ENCODE measurements around the gene ZNF133. TPM values are rescaled to one million over a fixed set of nuclear protein-coding genes. Genes with fewer than 3 reads are reported as not detected.

The ZNF133 gene
- polyA plus RNA-seq, 1 donor from 2014 or later, result 71.2 TPM

DNA sequence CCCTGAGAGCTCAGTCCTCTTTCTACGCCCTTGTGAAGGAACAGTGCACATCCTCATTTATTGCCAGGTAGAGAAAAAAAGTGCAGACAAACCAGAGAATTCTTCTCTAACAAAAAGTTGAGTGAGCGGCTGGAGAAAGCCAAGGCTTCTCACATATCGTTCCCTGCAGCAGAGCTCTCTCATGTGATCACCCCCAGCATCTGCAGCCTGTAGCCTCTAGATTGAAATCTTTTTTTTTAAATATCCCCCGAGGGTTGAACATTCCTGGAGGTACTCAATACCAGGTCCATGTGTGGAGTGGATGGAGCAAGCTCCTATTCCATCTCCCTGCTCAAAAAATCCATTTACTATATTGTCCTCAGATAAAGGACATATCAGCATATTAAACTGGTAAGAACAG, 22.9 kb upstream of the ZNF133 start (continued):
- TF ChIP-seq, protein P1, sequence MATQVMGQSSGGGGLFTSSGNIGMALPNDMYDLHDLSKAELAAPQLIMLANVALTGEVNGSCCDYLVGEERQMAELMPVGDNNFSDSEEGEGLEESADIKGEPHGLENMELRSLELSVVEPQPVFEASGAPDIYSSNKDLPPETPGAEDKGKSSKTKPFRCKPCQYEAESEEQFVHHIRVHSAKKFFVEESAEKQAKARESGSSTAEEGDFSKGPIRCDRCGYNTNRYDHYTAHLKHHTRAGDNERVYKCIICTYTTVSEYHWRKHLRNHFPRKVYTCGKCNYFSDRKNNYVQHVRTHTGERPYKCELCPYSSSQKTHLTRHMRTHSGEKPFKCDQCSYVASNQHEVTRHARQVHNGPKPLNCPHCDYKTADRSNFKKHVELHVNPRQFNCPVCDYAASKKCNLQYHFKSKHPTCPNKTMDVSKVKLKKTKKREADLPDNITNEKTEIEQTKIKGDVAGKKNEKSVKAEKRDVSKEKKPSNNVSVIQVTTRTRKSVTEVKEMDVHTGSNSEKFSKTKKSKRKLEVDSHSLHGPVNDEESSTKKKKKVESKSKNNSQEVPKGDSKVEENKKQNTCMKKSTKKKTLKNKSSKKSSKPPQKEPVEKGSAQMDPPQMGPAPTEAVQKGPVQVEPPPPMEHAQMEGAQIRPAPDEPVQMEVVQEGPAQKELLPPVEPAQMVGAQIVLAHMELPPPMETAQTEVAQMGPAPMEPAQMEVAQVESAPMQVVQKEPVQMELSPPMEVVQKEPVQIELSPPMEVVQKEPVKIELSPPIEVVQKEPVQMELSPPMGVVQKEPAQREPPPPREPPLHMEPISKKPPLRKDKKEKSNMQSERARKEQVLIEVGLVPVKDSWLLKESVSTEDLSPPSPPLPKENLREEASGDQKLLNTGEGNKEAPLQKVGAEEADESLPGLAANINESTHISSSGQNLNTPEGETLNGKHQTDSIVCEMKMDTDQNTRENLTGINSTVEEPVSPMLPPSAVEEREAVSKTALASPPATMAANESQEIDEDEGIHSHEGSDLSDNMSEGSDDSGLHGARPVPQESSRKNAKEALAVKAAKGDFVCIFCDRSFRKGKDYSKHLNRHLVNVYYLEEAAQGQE (IDR thresholded peaks at IDR 0.05; ENCODE audit: borderline replicate concordance), result no peak
- no peak for TF ChIP-seq TAF1 (IDR thresholded peaks at IDR 0.05; ENCODE audit: low read depth)

DNA sequence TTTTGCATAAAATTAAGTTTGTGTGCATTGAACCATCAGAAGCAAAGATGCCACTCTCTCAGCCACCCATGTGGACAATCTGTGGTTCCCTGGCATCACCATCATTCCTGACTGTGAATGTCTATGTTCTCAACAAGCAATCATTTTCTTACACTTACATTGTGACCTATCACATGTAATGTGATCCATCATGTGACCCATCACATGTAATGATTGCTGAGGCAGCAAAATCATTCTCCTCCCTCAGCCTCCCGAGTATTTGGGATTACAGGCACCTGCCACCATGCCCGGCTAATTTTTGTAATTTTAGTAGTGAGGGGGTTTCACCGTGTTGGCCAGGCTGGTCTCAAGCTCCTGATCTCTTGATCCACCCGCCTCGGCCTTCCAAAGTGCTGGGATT, 22.0 kb upstream of the ZNF133 start:
- no peak overlapping the region for H3K4me2 ChIP-seq (ENCODE audit: low read length)

More for the DNA sequence above, 22.0 kb upstream of the ZNF133 start:
- no peaks in the 10 kb centered on the region for H3F3A ChIP-seq (ENCODE audit: insufficient read depth, low read length, poor library complexity, severe bottlenecking)
- no peak overlapping the region for H2AFZ ChIP-seq (ENCODE audit: low read depth, low read length)
- no peak overlapping the region for H3K9ac ChIP-seq (ENCODE audit: low read length)
- no peaks in the 10 kb centered on the region for H3K27me3 ChIP-seq (ENCODE audit: insufficient read depth, low read depth, low read length)
- TF ChIP-seq, protein P2, sequence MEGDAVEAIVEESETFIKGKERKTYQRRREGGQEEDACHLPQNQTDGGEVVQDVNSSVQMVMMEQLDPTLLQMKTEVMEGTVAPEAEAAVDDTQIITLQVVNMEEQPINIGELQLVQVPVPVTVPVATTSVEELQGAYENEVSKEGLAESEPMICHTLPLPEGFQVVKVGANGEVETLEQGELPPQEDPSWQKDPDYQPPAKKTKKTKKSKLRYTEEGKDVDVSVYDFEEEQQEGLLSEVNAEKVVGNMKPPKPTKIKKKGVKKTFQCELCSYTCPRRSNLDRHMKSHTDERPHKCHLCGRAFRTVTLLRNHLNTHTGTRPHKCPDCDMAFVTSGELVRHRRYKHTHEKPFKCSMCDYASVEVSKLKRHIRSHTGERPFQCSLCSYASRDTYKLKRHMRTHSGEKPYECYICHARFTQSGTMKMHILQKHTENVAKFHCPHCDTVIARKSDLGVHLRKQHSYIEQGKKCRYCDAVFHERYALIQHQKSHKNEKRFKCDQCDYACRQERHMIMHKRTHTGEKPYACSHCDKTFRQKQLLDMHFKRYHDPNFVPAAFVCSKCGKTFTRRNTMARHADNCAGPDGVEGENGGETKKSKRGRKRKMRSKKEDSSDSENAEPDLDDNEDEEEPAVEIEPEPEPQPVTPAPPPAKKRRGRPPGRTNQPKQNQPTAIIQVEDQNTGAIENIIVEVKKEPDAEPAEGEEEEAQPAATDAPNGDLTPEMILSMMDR (IDR thresholded peaks at IDR 0.05; ENCODE audit: poor library complexity, severe bottlenecking), result no peak
- TF ChIP-seq TAF1 (IDR thresholded peaks at IDR 0.05; ENCODE audit: low read depth) (no peak), MXI1 (conservative IDR thresholded peaks at IDR 0.05; ENCODE audit: poor library complexity, severe bottlenecking) (no peak), POLR2AphosphoS5 (IDR thresholded peaks at IDR 0.05) (no peak), EZH2 (IDR thresholded peaks at IDR 0.05; ENCODE audit: borderline replicate concordance, insufficient read depth, low read length, poor library complexity, severe bottlenecking) (no peak), RAD21 (conservative IDR thresholded peaks at IDR 0.05) (no peak), EP300 (conservative IDR thresholded peaks at IDR 0.05; ENCODE audit: poor library complexity, severe bottlenecking) (no peak), SMC3 (conservative IDR thresholded peaks at IDR 0.05; ENCODE audit: poor library complexity) (no peak)
- TF ChIP-seq, protein P1 (IDR thresholded peaks at IDR 0.05; ENCODE audit: borderline replicate concordance), result no peak
- H3K79me2 ChIP-seq (replicated peaks; ENCODE audit: insufficient read depth, low read length), result no peaks in the 10 kb centered on the region
- H3K4me3 ChIP-seq (ENCODE audit: low read length), result no peak overlapping the region
- no peaks in the 10 kb centered on the region for H3K9me2 ChIP-seq (ENCODE audit: insufficient read depth, low read length)
- H4K20me1 ChIP-seq (ENCODE audit: insufficient read depth), result no peaks in the 10 kb centered on the region
- no peaks in the 10 kb centered on the region for H3K36me3 ChIP-seq (ENCODE audit: insufficient read depth, low read length)
- H3K27ac ChIP-seq (ENCODE audit: low read length), result no peak overlapping the region
- H3K9me3 ChIP-seq (ENCODE audit: low read length), result no peaks in the 10 kb centered on the region

All from neural cell (in vitro differentiated cells).